Measurements from ENCODE around the gene SYDE2. TPM values are rescaled to one million over a fixed set of nuclear protein-coding genes. Genes with fewer than 3 reads are reported as not detected.
"Not testable (repeated sequence)": the region's sequence is repeated elsewhere in the genome, so short reads cannot be mapped to it uniquely, and the experiment has no call there.

SYDE2 gene
- total RNA-seq, 1 donor from 2014 or later, result 20.7 TPM

DNA sequence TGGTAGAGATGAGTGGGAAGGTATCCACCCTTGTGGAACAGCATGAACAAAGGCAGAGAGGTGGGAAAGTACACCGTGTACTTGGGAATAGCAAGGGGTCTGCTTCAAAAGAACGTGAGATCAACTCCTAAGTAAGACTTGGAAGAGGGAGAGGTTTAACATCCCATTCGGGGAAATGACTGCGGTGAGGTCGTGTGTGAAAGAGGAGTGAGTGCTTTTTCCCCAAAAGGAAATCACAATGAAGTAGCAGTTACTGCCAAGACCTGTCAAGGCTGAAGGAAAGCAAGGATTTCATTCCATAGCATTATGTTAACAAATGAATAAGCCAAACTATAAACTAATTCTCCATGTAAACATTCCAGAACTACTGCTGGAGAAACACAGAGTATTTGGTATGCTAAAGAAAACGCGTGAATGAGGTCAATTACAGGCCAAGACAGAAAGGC is 20.0 kb upstream of the SYDE2 start:
- ATAC-seq (no peak), DNase-seq (ENCODE audit: missing footprints) (no peak)
- intact Hi-C loops (cut with DNase I), result no loop called here

DNA sequence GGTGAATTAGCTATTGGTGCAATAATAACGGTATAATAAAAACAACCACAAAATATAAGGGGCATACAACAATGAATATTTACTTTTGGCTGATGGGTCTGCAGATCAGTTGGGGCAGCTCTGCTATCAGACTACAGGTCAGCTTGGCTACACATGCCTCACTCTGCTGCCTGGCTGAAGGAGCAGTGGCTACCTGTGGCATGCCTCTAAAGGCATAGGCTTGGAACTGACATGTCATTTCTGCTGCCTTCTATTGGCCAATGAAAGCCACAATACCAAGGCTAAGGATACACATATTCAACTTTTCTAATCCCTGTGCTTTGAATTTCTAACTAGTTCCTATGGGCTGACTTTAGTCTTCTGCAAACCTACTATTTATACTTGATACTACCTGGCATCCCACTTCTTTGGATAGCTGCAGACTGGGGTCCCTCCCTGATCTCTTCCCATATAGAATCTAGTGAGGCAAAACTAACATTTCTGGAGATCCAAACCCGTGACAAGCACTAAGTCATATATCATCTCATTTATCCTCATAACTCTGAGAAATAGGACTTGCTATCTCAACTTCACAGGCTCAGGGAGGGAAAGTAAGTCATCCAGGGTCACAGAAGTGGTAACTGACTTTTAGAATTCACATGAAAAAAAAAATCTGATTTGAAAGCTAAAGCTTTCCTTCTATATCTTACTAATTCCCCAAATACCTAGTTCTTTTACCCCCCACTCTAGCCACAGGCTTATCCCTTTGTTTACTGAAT is 19.2 kb upstream of the SYDE2 start:
- DNase-seq (ENCODE audit: missing footprints) (no peak), ATAC-seq (no peak)
- intact Hi-C loops (cut with DNase I), result no loop called here

DNA sequence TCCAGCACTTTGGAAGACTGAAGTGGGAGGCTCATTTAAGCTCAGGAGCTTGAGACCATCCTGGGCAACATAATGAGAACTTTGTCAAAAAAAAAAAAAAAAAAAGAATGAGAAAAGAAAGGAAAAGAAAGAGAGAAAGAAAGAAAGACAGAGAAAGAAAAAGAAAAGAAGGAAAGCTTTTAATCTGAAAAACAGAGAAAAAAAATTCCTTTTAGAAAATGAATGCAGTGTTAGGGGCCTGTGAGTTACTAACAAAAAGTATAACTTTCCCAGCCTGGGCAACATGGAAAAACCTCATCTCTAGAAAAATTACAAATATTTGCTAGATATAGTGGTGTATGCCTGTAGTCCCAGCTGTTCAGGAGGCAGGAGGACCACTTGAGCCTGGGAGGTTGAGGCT is 15.9 kb upstream of the SYDE2 start:
- intact Hi-C loops (cut with DNase I), result no loop called here
- no peak for DNase-seq (ENCODE audit: missing footprints)
- no peak for ATAC-seq

DNA sequence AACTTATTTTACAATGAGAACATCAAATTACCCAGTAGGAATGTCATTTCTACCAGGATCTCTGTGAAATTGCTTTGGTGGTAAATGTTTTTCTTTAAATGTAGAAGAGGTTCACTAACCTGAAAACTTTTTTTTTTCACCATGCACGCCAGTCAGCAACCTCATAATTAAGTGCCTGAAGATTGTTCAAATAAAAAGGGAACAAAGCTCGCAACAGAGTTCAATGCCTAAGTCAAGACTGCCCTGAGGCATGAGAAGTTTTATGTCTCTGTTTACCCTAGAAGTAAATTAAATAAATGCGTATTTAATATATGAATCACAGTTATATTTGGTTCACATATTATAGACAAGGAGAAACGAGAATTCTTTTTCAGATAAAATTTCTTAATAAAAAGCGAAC is 13.8 kb upstream of the SYDE2 start:
- intact Hi-C loops (cut with DNase I), result no loop called here
- DNase-seq (ENCODE audit: missing footprints), result no peak
- no peak for ATAC-seq

DNA sequence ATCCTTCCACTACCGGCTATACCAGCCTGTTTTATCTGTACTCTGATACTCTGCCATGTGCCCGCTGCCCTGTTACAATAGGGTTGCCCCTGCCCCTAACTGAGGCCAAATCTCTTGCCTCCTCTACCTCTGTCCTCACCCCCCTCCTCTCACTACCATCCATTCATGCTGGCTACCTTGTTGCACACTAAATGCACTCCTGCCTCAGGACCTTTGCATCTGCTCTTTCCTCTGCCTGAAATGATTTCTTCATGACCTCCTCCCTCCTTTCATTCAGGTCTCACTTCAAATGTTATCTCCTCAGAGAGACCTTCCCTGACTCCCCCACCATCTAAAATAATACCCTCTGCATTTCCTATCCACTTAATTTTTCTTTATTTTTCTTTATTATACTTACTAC is 7.7 kb upstream of the SYDE2 start:
- ATAC-seq (no peak), DNase-seq (ENCODE audit: missing footprints) (no peak)
- intact Hi-C loops (cut with DNase I), result no loop called here

DNA sequence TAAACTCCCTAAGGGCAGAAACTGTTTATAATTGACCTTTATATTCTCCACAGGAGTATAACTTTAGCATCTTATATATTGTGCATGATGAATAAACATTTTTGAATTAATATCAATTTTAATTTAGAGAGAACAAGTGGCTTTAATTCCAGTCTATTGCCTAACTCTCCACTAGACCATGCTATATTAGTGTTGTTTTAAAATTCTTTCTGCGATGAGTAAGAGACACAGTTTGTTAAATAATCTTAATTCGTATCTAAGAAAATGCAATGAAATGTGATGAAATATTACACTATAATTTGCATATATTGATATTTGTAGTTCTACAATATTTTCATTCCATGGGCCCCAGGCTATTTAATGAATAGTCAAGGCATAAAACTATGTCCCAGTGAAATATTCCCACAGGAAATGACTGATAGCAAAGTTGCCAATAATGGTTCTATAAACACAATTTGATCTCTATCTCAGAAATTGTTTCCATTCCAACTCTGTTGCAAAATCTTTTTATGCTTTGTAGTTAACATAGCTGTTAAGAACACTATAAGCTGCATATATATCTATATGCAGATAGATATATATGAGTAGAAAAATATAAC is 2.9 kb upstream of the SYDE2 start:
- intact Hi-C loops (cut with DNase I), result loop anchor here (5.0 kb wide), 3 partner anchors 39 to 91 kb away; no protein-coding TSS in a partner anchor
- DNase-seq (ENCODE audit: missing footprints) (no peak), ATAC-seq (no peak)

DNA sequence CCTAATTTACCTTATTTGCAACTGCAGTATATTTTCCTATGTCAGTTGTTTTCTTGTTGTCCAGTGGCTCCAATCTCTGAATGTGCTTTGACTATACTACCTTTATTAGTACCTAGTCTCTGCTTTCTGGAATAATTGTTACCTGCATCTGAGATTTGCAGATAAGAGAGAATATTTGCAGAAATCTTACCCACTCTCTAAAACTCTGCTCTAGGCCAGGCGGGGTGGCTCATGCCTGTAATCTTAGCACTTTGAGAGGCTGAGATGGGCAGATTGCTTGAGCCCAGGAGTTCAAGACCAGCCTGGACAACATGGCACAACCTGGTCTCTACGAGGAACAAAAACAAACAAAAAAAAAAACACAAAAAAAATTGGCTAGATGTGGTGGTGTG is 2.0 kb upstream of the SYDE2 start:
- no peak for DNase-seq (ENCODE audit: missing footprints)
- intact Hi-C loops (cut with DNase I), result loop anchor here (5.0 kb wide), 3 partner anchors 39 to 91 kb away; no protein-coding TSS in a partner anchor
- no peak for ATAC-seq

DNA sequence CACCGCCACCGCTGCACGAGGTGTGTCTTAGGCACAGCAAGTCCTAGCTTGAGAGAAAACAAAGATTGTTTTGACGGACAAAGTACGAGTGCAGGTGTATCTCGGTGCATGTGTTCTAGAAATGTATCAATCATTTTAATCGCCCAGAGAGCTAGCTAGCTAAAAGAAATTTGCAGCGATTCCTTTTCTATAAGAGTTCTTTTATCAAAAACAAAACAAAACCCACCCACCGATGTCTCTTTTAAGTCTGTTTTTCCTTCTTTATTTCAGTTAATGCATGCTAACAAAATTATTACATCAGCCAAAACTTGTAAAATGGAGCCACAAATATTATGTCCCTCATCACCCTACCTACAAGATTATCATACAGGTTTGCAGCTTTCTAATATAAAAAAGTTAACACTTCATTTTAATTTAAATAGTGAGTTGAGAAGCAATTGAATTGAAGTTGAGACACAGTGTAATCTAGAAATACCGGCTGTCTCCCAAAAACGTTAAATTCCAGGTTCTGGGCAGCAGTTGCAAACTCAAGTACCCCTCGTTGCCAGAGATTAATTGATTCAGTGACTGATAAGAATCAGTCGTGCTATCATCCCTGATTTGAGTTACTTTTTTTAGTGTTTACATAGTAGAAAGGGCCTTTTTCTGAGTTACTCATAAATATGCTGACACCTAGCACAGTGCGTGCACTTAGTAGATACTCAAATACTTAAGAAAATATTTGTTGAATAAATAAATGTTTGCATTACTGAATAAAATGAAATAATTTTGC is 1.5 kb upstream of the SYDE2 start:
- ATAC-seq, result no peak
- no peak for DNase-seq (ENCODE audit: missing footprints)
- intact Hi-C loops (cut with DNase I), result loop anchor here (5.0 kb wide), 3 partner anchors 40 to 90 kb away; no protein-coding TSS in a partner anchor

DNA sequence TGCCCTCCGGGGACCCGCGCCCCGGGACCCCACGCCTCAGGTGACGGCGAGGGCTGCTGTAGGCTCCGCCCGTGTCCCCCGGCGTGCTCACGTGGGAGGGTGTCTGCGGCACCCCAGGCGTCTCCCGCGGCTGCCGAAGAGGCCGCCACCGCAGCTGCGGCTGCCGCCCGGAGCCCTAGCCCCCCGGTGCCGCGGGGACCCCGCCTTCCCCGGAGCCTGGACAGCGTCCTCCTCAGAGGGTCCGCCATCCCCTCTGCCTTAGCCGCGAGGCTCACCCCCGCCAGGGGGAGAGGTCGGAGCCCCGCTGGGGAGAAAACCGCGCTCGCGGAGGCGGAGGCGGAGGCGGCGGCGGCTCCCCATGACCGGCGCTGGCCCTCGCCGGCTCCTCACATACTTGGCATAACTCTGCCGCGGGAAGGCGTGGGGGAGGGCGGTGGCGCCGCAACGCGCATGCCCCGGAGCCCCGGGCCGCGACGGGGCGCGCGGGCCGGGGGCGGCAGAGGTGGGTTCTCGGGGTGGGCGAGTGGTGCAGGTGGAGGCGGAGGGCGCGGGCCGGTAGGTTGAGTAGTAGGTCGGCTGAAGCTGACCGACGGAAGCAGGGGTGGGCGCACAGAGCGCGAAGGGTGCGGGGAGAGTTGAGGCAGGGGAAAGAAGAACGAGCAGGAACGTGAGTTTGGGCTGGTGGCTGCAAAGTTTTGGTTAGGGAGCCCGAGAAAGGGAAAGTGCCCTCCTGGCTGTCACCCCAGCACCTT is 700 bp upstream of the SYDE2 start:
- intact Hi-C loops (cut with DNase I), result loop anchor here (2.0 to 5.0 kb wide), 4 partner anchors 23 to 89 kb away; no protein-coding TSS in a partner anchor
- DNase-seq (ENCODE audit: missing footprints) (peak; percentile 81), ATAC-seq (peak; percentile 88)

DNA sequence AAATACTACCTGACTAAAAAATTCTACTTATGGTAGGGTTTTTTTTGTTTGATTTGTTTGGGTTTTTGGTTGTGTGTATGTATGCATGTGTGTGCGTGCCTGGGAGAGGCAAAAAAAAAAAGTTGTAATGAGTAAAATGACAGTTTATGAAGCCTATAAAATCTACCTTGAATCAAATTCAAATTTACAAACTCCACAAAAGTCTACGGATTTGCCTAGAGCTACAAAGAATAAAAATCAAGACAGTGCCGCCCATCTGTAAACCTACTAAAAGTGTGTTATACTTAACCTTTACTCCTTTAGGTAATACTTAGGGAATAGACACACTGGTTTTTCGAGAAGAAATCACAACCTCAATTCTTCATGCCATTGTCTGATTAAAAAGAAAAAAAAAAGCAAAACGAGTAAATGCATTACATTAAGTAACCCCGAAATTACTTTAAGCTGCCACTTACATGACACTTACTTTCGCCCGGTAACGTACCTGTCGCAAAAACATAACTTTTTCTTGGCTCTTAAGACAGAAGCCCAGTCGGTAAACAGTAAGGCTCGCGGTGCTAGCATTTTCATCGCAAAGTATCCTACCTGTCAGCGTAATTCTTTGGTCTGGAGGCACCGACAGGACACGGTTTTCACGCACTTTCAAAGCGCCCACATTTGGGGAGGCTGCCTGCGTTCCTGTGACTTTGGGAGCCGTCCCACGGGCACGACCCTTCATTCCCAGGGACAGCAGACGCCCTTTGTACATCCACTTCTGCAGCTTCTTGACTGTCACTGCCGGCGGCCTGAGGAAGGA is 951 bp downstream of the SYDE2 start:
- intact Hi-C loops (cut with DNase I), result loop anchor here (2.0 to 5.0 kb wide), 4 partner anchors 25 to 88 kb away; no protein-coding TSS in a partner anchor
- DNase-seq (ENCODE audit: missing footprints) (no peak), ATAC-seq (no peak)

DNA sequence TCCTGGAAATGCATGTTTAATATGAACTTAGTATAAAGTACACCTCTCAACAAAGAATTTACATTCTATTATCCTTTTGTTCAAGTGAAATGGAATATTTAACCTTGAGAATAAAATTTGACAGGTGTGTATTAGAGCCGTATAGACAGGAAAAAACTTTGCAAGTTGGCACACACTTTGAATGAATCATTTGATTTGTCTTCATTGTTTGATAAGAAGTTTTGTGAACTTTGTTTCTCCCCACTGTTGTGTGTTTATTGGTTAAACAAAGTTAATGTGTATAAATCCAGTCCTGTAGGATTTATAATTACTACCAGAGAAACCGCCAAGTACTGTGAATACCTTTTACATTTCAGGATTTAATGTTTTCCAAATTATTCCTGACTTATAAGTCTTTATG is 2.0 kb downstream of the SYDE2 start:
- no peak for ATAC-seq
- intact Hi-C loops (cut with DNase I), result no loop called here
- no peak for DNase-seq (ENCODE audit: missing footprints)

DNA sequence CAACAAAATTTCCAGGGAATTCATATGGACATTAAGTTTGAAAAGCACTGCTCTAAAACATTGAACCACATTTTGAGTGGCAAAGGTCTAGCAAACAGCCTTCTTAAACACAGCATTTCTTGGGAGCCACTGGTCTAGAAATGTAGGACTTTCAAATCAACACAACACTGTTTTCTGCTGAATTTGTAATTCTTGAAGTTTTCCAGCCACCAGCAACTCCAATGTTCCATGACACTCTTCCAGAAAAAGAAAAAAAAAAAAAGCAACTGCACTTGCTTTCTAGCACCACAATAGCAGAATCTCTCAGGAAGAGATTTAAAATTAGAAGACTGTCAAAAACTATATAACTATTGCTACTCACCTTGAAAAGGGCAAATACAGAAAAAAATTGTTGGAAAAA is 4.5 kb downstream of the SYDE2 start:
- DNase-seq (ENCODE audit: missing footprints) (no peak), ATAC-seq (no peak)
- intact Hi-C loops (cut with DNase I), result no loop called here

DNA sequence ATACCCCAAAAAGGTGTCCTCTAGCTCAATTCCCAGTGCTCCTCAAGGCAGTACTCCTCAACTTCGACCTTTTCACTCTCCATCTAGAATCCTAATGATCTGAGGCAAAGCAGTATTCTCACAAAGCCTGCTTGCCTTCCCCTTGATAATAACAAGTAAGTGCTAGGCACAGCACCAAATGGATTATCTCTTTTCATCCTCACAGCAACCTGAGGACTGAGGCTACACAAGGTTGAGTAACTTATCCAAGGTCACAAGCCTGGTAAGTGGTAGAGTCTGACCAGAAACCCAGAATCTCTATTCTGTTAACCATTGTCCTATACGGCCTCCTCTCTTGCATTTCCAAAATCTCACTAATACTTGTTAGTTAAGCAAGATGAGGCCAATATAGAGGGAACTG is 5.1 kb downstream of the SYDE2 start:
- ATAC-seq (no peak), DNase-seq (ENCODE audit: missing footprints) (no peak)
- intact Hi-C loops (cut with DNase I), result no loop called here

DNA sequence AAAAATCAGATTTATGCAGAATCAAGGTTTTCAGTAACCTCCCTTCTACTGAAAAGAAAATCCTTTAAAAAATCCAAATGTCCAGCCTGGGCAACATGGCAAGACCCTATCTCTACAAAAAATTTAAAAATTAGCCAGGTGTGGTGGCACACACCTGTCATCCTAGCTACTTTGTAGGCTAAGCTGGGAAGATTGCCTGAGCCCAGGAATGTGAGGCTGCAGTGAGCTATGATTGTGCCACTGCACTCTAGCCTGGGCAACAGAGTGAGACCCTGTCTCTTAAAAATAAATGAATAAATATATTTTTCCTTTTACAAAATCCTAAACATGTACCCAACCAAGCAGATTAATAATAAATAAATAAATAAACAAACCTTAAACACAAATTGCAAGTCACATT is 8.7 kb downstream of the SYDE2 start:
- ATAC-seq; DNase-seq (ENCODE audit: missing footprints); intact Hi-C loops (cut with DNase I): not testable (repeated sequence)

DNA sequence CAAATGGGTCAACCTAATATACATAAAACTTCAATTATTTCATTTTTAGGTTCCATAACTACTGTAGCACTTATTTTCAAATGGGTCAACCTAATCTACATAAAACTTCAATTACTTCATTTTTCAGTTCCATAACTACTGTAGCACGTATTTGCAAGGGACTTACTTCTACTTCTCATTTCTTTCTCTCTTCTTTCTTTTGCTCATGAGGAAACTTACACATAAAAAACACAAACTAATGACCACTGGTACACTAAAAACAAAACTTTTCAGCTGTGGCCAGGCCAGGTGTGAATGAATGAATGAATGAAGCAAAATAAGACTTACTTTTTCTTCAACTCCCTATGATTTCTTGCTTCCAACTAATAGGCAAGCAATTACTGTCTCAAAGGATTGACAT is 11.7 kb downstream of the SYDE2 start:
- no peak for ATAC-seq
- no peak for DNase-seq (ENCODE audit: missing footprints)
- intact Hi-C loops (cut with DNase I), result no loop called here

DNA sequence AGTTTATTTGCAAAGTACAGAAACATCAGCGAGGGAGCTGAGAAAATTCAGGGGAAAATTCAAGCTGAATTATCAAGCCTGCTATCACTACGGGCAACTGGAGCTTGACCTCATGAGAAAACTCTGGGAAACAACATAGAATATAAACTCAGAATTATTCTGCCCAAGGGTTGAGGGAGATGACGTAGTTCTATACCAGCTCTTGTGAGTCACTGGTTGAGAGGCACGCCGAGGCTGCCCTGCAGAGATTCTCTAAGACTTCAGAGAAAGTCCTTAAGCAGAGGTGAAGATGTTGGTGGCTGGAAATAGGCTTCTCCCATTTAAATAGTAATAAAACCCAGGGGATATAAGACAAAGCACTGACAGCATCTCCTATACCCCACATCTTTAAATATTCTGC is 12.3 kb downstream of the SYDE2 start:
- no peak for ATAC-seq
- intact Hi-C loops (cut with DNase I), result no loop called here
- DNase-seq (ENCODE audit: missing footprints), result no peak

DNA sequence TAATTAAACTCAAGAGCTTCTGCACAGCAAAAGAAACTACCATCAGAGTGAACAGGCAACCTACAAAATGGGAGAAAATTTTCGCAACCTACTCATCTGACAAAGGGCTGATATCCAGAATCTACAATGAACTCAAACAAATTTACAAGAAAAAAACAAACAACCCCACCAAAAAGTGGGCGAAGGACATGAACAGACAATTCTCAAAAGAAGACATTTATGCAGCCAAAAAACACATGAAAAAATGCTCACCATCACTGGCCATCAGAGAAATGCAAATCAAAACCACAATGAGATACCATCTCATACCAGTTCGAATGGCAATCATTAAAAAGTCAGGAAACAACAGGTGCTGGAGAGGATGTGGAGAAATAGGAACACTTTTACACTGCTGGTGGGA is 13.8 kb downstream of the SYDE2 start:
- DNase-seq (ENCODE audit: missing footprints); intact Hi-C loops (cut with DNase I); ATAC-seq: not testable (repeated sequence)

DNA sequence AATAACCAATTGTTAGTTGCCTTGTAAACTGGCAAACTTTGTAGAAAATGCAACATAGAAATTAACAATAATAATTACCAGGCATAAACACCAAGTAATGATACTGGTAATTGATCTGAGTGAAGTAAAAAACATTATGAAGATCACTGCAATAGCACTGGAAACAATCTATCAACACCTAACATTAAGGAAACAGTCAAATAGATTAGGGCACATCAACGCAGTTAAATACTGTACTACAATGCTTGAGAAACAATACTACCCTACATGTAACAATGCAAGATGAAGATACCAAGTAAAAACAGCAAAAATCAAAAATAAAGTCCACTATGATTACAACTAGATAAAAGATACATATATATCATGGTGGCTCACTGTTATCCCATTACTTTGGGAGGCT is 16.6 kb downstream of the SYDE2 start:
- intact Hi-C loops (cut with DNase I), result no loop called here
- ATAC-seq, result no peak
- no peak for DNase-seq (ENCODE audit: missing footprints)
